NCI-H1048 (cell line): ENCODE measurements around the gene HSPB6.
"Not testable (repeated sequence)": the region's sequence is repeated elsewhere in the genome, so short reads cannot be mapped to it uniquely, and the experiment has no call there.

Experiments
- DNase-seq: peaks from one replicate; lab custom pipeline; 2025; lab: John Stamatoyannopoulos, UW

Gene HSPB6, protein sequence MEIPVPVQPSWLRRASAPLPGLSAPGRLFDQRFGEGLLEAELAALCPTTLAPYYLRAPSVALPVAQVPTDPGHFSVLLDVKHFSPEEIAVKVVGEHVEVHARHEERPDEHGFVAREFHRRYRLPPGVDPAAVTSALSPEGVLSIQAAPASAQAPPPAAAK

DNA sequence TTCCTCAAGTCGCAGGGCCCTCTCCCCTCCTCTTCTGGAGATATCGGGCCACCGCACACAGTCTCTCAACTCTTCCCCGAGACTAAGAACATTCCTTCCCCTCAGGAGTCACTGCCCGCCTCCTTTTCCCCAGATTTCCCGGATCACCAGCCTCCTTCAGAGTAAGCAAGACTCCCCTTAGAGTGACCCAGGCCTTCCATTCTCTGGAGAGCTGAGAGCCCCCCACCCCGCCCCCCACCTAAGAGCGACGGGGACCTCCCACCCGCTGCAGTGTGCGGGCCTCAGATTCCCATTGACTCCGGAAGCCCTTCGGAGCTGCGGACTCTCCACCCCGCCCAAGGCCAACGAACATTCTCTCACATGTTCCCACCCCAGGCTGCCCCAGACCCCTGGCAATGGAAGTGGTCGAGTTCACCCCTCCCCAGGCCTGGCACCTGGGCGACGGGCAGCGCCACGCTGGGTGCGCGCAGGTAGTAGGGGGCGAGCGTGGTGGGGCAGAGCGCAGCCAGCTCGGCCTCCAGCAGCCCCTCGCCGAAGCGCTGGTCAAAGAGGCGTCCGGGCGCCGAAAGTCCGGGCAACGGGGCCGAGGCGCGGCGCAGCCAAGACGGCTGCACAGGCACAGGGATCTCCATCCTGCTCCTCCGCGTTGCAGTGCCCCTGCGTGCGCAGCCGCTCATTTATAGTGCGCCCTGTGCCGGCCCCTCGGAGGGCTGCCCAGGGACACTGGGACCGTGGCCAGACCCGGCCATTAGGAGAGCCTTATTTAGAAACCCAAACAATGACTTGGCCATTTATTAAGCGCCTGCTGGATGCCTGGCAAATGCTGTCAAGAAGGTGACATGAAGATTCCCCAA lies at the start of gene HSPB6:
Gene HSPB6 (minus strand): TSS at position 653 of the 854 bp plus-strand sequence. CDS start 21 bp downstream, at position 632.
- DNase-seq, result no peak

DNA sequence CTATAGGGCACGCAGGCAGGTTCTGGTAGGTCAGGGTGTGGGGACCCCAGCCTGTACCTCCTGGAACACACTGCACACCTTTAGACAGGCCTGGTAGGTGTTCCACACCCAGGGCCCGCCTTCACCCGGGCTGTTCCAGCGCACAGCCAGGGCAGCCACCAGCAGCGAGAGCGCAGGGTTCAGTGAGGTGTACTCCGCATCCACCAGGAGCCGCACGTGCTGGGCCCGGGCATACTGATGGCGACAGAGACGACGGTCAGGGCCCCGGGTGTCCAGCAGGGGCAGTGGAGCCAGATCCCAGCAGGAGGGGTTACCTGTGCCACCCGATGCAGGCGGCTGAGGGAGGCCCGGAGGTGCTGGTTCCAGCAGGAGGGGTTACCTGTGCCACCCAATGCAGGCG lies 49.8 kb upstream of the HSPB6 start:
- no peak for DNase-seq

DNA sequence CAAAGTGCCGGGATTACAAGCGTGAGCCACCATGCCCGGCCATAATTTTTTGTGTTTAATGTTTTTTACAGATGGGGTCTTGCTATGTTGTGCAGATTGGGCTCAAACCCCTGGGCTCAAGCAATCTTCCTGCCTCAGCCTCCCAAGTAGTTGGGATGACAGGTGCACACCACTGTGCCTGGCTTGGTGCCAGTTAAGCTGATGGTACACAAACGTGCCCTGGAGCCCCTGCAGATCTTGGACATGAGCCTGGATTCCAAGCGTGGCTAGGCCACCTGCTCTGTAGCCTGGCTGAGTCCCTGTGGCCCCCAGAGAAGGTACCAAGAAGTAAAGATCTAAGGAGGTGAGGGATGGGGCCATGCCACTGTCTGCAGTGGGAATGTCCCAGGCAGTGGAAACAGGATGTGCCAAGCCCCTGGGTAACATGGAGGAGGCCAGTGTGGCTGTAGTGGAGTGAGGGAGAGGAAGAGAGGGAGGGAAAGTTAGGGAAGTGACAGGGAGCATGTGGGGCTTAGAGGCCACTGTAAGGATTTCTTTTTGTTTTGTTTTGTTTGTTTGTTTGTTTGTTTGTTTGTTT lies 48.8 kb upstream of the HSPB6 start:
- no peak for DNase-seq

DNA sequence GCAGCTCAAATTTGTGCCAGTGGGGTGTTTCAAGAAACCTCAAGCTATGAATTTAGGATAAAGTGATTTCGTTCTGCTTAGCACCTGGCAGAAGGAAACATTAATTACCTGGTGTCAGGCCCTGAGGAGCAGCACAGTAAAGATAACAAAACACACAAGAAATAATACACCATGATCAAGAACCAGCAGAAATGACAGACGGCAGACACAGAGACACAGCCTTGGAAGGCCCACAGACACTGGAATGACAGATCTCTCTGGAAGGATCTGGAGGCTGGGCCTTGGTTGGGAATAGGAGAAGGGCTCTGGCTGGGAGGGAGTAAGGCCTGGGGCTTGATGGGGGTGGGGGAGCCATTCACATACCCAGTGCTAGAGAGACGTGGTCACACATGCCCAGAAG lies 45.0 kb upstream of the HSPB6 start:
- DNase-seq, result no peak

DNA sequence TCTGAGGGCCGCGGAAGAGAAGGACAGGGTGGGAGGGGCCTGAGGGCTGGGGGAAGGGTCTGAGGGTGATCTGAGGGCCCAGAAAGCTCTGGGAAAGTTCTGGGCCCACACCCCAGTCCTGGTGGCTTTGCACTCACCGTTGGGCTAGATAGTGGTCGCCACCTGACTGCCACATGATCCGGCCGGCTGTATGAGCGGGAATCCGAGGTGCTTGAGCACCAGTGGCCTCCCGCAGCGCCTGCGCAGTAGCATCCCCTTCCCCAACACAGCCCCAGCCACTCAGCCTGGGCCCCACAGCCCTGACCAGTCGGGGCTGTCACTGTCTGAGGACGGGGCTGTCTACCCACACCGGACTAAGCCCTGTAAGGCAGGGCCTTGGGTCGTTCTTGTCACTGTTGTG lies 40.8 kb upstream of the HSPB6 start:
- no peak for DNase-seq

DNA sequence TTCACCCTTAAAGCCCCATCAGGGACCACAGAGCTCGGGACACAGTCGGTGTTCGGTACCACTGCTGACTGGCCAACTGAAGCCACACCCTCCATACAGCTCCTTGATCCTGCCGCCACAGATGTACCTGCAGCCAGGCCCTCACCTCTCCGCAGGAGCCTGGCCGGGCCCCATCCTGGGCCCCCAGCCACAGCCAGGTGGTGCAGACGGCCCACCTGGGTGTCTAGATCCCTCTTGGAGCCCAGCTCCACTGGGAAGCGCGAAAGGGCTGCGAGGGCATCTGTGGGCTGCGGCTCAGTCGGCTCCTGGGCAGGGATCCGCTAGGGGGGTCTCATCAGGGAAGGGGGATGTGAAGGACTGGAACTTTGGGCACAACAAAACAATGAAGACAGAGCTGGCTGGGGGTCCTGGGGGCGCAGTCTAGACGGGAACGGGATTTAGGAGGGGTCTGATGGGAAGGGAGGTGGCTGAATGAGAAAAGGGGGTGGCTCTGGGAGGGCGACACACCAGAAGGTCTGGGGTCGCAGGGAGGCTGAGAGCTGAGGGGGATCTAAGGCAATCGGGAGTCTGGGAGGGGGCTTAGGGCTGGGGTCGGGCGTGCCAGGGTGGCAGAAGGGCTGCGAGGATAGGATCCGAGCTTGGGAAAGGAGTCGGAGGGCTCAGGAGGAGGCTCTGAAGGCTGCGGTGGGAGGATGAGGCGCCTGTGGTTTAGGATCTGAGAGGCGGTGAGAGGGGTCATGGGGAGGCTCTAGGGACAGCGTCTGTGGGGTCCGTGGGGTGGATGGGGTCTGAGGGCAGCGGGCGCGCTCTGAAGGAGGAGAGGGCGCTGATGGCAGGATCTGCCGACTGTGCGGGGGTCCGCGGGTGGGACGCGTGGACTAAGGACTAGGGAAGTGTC lies 40.1 kb upstream of the HSPB6 start:
- no peak for DNase-seq

DNA sequence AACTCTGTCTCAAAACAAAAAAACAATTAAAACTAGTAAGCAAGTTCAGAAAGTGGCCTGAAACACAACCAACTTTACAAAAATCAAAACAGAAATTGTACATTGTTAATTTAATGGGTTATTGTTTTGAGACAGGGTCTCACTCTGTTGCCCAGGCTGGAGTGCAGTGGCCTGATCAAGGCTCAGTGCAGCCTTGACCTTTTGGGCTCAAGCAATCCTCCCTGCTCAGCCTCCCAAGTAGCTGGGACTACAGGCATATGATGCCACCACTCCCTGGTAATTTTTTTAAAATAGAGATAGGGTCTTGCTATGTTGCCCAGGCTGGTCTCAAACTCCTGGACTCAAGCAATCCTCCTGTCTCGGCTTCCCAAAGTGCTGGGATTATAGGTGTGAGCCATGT lies 38.7 kb upstream of the HSPB6 start:
- not testable (repeated sequence) for DNase-seq

DNA sequence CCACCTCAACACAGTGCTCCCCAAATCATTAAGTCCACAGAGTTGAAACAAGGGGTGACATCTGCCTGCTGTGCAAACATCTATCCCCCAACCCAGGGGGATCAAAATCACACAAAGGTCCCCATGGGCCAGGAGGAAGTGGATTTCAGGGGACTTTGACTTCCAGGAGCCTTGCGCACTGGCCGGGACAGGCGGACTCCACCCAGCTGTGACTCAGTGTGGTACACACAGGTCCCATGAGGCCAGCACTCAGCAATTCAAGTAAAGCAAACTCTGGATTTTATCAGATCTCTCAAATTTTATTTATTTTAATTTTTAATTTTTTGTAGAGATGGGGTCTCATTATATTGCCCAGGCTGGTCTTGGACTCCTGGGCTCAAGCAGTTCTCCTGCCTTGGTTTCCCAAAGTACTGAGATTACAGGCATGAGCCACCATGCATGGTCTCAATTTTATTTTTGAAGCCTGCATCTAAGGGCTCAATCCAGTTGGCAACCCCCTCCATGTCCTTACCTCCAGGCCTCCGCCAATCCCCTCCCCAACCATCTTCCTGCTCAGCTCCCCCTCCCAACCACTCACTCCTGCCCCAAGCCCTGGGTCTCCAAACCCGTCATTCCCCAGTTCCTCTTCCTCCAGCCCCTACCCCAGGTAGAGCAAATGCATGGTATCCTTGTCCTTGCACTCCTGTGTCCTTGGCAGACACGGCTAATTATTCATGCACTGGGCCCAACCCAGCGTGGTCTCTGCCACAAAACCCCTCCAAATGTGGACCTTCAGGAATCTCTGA lies 36.7 kb upstream of the HSPB6 start:
- no peak for DNase-seq

DNA sequence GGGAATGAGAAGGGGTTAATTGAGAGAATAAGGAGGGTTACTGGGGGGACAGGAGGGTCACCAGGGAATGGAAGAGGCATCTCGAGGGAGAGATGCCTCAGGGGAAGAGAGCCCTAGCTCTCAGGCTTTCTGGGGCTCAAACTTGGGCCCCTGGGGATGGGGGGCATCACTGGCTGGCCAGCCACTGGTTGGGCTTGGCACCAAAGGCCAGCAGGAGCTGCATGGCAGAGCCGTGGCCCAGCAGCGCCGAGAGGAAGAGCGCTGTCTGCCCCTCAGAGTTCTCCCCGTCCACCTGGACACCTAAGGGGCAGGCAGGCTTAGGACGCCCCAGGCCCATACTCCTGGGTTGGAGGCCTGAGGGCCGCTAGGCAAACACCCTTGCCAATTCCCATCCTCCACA lies 36.1 kb upstream of the HSPB6 start:
- DNase-seq, result no peak

DNA sequence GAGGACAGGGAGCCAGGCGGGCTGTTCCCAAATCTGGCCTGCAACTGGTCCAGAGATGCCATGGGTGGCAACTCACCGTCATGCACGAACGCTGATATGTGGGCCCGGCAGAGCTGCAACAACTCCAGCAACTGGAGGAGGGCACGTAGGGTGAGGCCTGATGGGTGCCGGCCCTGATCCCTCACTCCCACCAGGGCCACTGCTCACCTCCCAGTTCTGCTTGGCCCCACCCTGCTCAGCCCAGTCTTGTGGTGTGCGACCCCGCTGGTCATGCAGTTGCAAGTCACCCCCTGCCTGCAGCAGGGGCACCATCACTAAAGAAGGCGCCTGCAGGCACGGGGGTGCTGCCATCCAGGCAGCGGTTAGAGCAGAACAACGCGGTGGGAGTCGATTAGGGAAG lies 35.5 kb upstream of the HSPB6 start:
- DNase-seq, result no peak

DNA sequence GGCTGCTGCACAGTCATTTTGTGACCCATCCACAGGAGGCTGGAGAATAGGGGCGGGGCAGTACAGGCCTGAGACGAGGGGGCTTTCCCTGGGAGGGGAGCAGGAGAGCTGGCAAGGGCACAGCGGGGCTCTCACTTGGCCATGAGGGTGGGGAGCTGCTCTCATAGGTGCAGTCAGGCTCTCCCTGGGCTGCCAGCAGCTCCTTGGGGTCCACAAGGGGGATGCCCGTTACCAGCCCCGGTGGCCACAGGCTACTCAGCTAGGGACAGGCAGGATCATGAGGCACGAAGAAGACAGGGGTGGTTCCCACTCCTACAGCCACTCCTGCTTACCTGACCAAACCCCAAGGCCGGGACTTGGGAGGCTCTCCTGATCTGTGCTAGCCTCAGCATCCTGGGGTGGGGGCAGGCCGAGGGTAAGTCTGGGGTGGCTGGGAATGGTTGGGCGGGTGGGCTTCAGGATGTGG lies 35.0 kb upstream of the HSPB6 start:
- no peak for DNase-seq

DNA sequence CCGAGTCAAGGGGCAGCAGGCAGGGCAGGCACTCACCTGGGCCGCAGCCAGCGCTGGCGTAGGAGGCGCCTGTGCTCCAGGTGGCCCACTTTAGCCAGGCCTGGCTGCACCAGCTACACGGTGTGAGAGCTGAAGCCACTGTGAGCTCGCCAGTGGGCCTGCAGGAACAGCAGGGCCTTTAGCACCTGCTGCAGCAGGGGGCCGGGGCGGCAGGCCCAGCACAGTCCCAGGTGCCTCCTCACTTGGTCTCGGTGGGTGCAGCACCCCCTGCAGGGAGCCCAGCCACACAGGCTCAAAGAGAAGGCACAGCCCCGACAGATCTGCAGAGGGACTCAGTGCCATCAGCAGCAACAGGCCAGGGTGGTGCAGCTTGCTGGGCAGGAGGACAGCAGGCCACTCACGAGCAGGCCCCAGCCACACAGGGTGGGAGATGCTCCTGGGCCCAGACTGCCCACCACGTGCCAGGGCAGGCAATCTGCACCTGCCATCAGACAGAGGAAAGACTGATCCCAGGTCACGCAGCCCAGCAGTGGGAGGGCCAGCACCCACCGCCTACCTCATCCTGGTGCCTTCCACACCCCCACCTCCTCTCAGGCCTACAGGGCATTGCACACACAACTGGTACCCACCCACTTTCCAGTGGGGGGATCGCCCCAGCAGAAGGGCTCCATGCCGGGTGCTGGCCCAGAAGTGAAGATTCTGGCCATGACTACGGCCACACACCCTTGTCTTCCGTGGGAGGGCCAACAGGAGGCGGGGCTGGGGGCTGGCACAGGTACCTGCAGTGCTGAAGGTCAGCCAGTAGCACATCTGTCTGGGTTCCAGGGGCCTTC lies 34.4 kb upstream of the HSPB6 start:
- no peak for DNase-seq

DNA sequence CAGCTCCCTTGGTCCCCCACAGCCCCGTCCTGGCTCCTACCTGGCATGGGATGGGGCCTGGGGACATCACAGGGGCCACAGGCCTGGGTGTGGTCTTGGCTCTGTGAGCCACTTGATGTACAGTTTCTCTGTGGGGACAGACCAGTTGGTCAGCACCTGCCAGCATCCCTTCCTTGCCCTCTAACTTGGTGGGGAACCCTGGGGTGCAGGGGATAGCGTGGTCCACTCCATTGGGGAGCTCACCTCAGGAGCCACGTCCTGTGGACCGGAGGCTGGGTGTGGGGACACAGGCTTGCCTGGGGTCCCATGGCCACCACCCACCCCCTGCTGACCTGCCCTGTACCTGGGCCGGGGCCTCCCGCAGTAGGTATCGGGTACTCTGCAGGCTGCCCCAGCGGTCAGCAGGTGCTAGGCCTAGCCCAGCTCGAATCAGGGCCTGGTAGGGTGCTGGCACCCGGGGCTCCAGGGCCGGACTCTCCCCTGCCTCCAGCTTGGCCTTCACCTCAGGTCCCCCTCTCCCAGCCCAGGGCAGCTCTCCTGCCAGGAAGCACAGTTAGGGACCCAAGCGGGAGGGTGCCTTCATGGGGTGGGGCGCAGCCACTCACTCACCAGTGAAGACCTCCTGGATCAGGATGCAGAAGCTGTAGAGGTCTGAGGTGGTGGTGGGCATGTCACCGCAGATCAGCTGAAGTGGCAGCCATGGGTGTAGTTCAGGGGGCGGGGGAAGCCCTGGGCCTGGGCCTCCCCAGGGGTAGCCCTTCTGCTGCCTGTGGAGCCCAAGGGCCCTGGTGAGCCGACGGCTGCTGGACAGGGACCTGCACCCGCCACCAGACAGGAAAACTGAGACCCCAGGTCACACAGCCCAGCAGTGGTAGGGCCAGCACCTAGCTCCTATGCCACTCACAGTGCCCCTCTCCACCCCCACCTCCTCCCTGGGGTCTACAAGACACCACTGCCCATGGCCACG lies 33.4 kb upstream of the HSPB6 start:
- no peak for DNase-seq

DNA sequence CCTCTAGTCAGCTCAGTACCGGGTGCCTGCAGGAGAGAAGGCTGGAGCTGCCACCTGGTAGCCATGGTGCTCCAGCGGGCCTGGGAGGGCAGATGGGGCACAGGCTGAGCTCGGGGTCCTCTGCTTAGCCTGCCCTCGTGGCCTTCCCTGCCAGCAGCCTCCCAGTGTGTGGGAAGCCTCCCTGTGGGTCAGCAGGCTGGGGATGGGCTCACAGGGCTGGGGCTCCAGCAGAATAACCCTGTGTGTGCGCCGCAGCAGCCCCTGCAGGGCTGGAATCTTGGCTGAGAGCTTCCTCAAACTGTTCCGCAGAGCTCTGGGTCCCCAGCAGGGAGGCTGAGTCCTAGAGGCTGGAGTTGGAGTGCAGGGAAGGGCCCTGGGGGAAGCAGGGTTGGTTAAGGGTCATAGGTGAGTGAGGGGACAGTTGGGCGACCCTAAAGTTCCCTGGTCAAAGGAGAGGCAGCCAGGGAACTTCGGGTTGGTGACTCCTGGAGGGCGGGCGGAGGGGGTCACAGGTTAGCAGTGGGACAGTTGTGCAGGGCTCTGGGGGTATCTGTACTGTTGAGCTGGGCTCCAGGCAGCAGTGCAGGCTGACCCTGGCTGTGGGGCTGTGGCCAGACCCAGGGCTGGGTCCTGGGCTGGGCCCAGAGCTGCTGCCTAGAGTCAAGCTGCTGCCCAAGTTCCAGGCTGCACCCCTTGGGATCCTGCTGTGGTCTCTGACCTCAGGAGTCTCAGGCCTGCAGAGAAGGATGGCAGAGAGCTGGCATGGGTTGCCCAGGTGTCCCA lies 32.6 kb upstream of the HSPB6 start:
- no peak for DNase-seq

DNA sequence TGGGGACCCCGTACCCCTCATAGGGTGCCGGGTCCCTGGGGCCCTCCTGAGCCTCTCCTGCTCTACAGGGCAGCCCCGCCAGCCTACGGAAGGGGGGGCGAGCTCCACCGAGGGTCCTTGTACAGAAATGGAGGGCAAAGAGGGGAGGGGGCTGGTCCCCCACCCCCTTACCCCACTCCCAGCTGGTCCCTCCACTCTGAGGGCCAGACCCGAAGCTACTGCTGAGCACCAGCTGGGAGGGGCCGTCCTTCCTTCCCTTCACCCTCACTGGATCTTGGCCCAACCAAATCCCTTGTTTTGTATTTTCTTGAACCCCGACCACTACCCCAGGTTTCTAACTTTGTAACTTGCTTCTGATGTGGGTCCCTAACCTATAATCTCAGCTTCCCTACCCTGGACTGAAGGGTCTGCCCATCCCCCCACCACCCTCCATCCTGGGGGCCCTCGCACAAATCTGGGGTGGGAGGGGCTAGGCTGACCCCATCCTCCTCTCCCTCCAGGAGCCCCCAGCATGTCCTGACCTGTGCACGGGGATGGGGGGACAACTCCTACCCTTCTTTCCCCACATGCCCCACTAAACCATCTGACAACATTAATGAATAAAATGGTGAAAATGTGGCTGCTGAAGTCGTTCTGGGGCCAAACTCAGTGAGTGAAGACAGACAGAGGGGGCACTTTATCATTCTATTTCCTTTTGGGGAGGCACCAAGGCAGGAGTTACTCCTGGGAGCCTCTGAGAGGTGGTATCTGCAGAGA lies 31.6 kb upstream of the HSPB6 start:
- no peak for DNase-seq

DNA sequence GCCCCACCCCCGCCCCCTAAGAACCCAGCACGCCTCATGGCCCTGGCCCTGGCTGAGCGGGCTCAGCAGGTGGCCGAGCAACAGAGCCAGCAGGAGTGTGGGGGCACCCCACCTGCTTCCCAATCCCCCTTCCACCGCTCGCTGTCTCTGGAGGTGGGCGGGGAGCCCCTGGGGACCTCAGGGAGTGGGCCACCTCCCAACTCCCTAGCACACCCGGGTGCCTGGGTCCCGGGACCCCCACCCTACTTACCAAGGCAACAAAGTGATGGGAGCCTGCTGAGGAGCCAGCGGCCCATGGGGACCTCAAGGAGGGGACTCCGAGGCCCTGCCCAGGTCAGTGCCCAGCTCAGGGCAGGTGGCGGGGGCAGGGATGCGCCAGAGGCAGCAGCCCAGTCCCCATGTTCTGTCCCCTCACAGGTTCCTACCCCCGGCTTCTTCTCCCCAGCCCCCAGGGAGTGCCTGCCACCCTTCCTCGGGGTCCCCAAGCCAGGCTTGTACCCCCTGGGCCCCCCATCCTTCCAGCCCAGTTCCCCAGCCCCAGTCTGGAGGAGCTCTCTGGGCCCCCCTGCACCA lies 30.5 kb upstream of the HSPB6 start:
- DNase-seq, result no peak
